AG04449 (cell line): ENCODE results near the gene GBF1.

Experiments used
- CTCF ChIA-PET: fragments of 350-600 bp; formaldehyde crosslinking; extraction: SDS; loops from one replicate; lab custom pipeline; 2021; ENCODE audit warnings: antibody characterized with exemption; lab: Yijun Ruan, JAX
- POLR2A ChIA-PET: fragments of 400-600, 350-600 bp; formaldehyde crosslinking; extraction: SDS; loops from one replicate; lab custom pipeline; 2020; ENCODE audit warnings: antibody characterized with exemption, inconsistent platforms; lab: Yijun Ruan, JAX
- DNase-seq: peaks from one replicate; pipeline ENCODE4 v3.0.0-alpha.2; 2010; ENCODE audit warnings: low read depth, low spot score
- H3K4me3 ChIP-seq: 2 replicates; pipeline ENCODE4 v1.5.1; 2011; ENCODE audit warnings: low read depth, mild to moderate bottlenecking, control low read depth, low read length
- TF ChIP-seq, protein P1 (sequence below): IDR thresholded peaks from one replicate; pipeline ENCODE4 v1.5.1; 2011; ENCODE audit warnings: mild to moderate bottlenecking, moderate library complexity, low read length, control low read depth, inconsistent platforms; ENCODE audit not compliant: insufficient read depth; ENCODE audit errors: missing control alignments

Gene GBF1

DNA sequence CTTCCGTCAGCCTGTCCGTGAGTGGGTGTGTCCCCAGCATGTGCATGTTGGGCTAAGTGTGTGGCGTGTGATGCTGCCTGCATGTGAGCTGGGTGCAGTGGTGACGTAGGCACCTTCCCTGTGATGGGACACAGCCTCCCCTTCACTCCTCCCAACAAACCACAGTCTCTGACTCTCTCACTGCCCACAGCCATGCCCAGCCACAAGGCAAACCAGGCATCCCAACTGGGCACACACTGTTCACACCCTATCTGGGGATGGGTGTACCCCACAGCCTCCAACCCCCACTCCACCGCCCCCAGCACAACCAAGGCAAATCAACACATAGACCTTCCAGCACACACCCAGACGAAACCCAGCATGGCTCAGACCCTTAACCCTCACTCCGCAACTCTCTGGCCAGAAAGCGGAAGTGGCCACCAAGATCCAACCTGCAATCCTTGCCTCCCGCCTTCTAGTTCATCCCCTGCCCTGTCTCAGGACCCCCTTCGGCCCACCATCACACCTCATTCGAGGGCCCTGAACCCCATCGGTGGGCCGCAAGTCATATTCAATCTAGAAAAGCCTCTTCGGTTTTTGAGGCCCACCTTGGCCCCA, 162.9 kb downstream of the GBF1 start:
- CTCF ChIA-PET = interaction anchor here (1.5 to 16.2 kb wide), 3 partner anchors 9 to 239 kb away, joined by 6 to 407 read pairs (median 8); partner anchors contain the start of gene ELOVL3

DNA sequence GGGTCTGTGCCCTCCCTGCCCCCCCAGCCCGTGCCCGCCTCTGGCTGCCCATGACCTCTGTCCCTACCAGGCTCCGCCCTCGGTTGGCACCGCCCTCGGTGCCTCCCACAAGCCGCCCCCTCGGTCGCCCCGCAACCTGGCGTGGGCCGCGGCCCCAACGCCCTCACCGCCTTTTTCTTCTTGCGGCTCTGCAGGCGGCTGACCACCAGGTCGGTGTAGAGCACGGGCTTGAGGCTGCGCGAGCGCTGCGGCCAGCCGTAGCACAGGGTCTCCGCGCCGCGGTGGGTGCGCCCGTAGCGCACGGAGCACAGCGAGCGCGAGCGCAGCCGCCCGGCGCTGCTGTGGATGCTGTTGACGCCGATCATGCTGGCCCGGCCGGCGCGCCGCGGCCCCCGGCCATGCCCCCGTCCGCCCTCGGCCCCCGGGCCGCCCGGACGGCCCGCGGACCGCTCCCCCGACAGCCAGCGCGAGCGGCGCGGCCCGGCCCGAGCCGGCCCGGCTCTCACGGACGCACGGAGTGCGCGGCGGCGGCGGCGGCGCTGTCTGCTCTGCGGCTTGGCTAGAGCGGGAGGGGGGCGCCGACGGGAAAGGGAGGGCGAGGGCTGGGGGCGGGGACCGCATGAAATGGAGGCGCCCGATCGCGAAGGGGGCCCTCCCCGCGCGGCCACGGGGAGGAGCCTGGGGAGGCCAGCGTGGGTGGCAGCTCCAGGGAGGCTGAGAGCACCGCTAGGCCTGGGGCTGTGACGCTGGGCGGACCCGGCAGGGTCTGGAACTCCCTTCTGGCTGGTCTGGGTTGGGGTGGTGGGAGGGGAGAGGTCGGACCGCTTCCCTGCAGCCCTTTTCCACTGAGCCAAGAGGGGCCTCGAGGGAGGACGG, 163.6 kb downstream of the GBF1 start:
- ChIA-PET CTCF (interaction anchor here (2.8 to 10.3 kb wide), 3 partner anchors 11 to 178 kb away, joined by 8 to 161 read pairs (median 33); partner anchors contain the start of genes FBXL15 and NFKB2), POLR2A (no interaction called here)
- DNase-seq = no peak
- TF ChIP-seq, protein P1, sequence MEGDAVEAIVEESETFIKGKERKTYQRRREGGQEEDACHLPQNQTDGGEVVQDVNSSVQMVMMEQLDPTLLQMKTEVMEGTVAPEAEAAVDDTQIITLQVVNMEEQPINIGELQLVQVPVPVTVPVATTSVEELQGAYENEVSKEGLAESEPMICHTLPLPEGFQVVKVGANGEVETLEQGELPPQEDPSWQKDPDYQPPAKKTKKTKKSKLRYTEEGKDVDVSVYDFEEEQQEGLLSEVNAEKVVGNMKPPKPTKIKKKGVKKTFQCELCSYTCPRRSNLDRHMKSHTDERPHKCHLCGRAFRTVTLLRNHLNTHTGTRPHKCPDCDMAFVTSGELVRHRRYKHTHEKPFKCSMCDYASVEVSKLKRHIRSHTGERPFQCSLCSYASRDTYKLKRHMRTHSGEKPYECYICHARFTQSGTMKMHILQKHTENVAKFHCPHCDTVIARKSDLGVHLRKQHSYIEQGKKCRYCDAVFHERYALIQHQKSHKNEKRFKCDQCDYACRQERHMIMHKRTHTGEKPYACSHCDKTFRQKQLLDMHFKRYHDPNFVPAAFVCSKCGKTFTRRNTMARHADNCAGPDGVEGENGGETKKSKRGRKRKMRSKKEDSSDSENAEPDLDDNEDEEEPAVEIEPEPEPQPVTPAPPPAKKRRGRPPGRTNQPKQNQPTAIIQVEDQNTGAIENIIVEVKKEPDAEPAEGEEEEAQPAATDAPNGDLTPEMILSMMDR = no peak
- peak overlapping the region; percentile 52 for H3K4me3 ChIP-seq

More for the DNA sequence above, 162.9 kb downstream of the GBF1 start:
- TF ChIP-seq, protein P1 = no peak
- DNase-seq = no peak
- peak overlapping the region; percentile 52 for H3K4me3 ChIP-seq
- POLR2A ChIA-PET = interaction anchor here (0.7 kb wide), 1 partner anchor 24 kb away, joined by 4 read pairs; the partner anchor contains the start of gene CUEDC2

DNA sequence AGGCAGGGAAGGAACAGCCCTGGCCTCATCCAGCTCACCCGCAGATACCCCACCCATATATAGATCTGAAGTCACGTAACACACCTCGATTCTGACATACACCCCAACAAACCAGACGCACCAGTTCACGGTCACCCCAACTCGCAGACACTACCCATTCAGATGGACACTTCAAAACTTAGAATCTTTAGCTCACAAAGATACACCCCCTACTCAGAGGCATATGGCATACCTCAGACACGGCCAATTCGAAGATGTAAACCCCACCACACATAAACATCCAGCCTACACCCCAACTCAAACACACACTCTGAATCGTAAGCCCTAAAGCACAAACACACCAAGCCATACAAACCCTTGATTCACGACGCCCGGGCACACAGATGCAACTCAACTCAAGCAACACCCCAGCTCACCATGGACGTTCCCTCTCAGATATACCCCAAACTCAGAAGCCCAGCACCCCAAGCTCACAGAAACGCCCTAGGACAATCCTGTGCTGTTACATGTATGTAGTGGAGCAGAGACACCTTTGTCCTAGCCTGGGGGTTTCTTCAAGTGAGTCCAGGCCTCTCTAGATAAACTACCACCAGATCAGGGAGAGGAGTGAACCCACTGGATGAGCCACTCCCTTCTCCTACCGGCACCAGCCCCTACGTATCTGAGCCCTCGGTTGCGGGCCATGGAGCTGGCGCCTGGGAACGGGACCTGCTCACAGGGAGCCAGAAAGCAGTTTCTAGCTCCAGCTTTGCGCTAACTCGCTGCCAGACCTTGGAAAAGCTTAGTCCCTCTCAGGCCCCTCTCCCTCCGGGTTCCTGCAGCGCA, 164.5 kb downstream of the GBF1 start:
- peak overlapping the region; percentile 46 for H3K4me3 ChIP-seq
- POLR2A ChIA-PET = no interaction called here
- no peak for DNase-seq
- TF ChIP-seq, protein P1 = no peak
- CTCF ChIA-PET = interaction anchor here (0.6 to 10.3 kb wide), 5 partner anchors 12 to 191 kb away, joined by 3 to 161 read pairs (median 8); partner anchors contain the start of genes FBXL15 and NFKB2

DNA sequence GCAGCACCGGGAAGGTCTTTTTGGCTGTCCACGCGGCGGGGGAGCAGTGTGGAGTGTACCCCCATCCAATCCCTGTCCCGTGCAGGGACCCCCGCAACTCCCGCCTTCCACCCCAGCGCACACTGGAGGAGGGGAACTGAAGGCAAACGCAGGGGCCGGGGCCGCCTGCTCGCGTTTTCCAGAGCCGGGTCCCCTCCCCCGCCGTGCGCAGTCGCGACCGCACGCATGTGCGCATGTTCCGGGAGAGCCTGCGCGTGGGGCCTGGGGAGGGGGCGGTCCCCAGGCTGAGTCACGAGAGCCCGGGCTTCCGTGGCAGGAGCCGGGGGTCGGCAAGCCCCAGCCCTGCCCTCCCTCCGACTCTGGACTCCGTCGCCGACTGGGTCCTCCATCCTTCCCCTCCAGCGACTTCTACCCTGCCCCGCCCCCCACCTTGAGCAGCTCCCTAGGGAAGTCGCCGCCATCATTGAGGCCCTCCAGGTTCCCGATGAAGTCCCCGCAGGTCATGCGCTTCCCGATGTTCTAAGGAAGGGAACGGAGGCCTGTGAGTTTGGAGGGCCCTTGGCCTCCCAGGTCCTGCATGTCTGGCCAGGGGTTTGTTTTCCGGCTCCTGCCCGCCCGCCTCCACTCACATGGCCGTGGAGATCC, 165.2 kb downstream of the GBF1 start:
- DNase-seq = no peak
- H3K4me3 ChIP-seq = peak overlapping the region; percentile 46
- POLR2A ChIA-PET = no interaction called here
- CTCF ChIA-PET = interaction anchor here (0.6 to 10.3 kb wide), 5 partner anchors 11 to 191 kb away, joined by 3 to 161 read pairs (median 8); partner anchors contain the start of genes FBXL15 and NFKB2
- TF ChIP-seq, protein P1 = no peak

DNA sequence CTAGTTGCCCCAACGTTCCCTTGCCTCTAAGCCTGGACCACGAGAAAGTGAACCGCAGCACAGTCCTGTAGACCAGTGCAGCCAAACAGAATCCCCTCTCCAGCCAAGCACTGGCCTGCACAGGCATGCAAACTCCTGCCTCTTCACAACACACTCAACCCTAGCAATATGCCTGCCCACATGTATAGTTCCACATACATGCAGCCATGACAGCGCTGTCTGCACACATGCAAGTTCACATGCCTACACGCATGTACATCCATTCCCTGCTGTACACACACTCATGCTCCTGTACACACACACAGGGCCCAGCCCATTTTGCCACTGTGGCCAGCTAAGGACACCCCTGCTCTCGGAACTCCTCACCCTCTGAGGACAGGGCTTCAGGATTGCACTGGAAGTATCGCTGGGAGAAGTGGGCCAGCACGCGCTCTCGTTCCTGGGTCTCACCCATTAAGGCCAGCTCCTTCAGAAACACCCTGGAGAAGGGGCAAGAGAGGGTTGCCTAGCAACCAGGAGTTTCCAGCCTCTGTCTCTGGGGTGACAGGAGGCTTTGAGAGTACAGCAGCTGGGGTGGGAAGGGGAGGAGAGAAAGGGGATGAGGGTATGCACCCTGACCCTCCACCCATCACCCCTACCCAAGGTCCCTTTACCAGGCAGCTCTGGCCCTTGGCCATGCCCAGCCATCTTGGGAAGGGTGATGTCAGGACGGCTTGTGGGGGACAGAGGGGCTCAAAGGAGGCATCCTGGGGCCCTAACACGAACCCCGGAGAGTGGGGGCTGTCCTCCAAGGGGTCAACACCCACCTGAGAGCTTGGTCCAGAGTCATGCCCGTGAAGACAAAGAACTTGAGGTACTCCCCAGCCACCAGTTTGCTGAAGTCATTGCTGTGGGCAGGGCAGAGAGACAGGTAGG, 166.3 kb downstream of the GBF1 start:
- H3K4me3 ChIP-seq = no peak overlapping the region
- DNase-seq = no peak
- TF ChIP-seq, protein P1 = no peak
- CTCF ChIA-PET = interaction anchor here (0.7 to 10.3 kb wide), 7 partner anchors 8 to 242 kb away, joined by 3 to 161 read pairs (median 3); partner anchors contain the start of genes FBXL15 and NFKB2
- POLR2A ChIA-PET = no interaction called here
